CD4-positive, alpha-beta T cell treated with Interleukin-6 at 100 ng/mL for 8 hours (primary cell): ENCODE results near the gene DAZL.
"Not testable (repeated sequence)": the region's sequence is repeated elsewhere in the genome, so short reads cannot be mapped to it uniquely, and the experiment has no call there.

ENCODE experiments used
- DNase-seq: peaks from one replicate; pipeline ENCODE4 v3.0.0-alpha.2; 2020; ENCODE audit warnings: mixed read lengths, low spot score

Gene DAZL

GRCh38 chr3:16604887-16605602 lies at the start of gene DAZL:
DAZL (minus strand) TSS chr3:16605423; CDS start chr3:16605205, 218 bp downstream.
- no peak for DNase-seq

- no peak for DNase-seq
Observed at GRCh38 chr3:16654976-16655375, 49.8 kb upstream of the DAZL start.

- DNase-seq: no peak
Observed at GRCh38 chr3:16653712-16654111, 48.5 kb upstream of the DAZL start.

GRCh38 chr3:16647668-16648067 lies 42.4 kb upstream of the DAZL start:
- DNase-seq: no peak

GRCh38 chr3:16639806-16640205 lies 34.6 kb upstream of the DAZL start:
- no peak for DNase-seq

- no peak for DNase-seq
Observed at GRCh38 chr3:16633948-16634347, 28.7 kb upstream of the DAZL start.

GRCh38 chr3:16632395-16632794 lies 27.2 kb upstream of the DAZL start:
- no peak for DNase-seq

- DNase-seq: no peak
Observed at GRCh38 chr3:16618721-16619120, 13.5 kb upstream of the DAZL start.

GRCh38 chr3:16617155-16617554 lies 11.9 kb upstream of the DAZL start:
- DNase-seq: not testable (repeated sequence)

GRCh38 chr3:16616083-16616482 lies 10.9 kb upstream of the DAZL start:
- DNase-seq: no peak

GRCh38 chr3:16614033-16615031 lies 9.1 kb upstream of the DAZL start:
- no peak for DNase-seq

GRCh38 chr3:16609927-16610580 lies 4.8 kb upstream of the DAZL start:
- no peak for DNase-seq

GRCh38 chr3:16608816-16609215 lies 3.6 kb upstream of the DAZL start:
- DNase-seq: no peak

- DNase-seq: no peak
Observed at GRCh38 chr3:16607718-16608117, 2.5 kb upstream of the DAZL start.

GRCh38 chr3:16606398-16606797 lies 1.2 kb upstream of the DAZL start:
- no peak for DNase-seq

- no peak for DNase-seq
Observed at GRCh38 chr3:16605966-16606365, 743 bp upstream of the DAZL start.

- no peak for DNase-seq
Observed at GRCh38 chr3:16604433-16604832, 790 bp downstream of the DAZL start.

- no peak for DNase-seq
Observed at GRCh38 chr3:16601537-16602005, 3.7 kb downstream of the DAZL start.

- DNase-seq: peak; percentile 79
Observed at GRCh38 chr3:16600780-16601536, 4.3 kb downstream of the DAZL start.

- no peak for DNase-seq
Observed at GRCh38 chr3:16599694-16600093, 5.5 kb downstream of the DAZL start.

GRCh38 chr3:16596352-16597032 lies 8.7 kb downstream of the DAZL start:
- no peak for DNase-seq
